Fibroblast of pulmonary artery (primary cell): ENCODE measurements around the gene CDX1.

Source experiments
- DNase-seq: peaks from one replicate; pipeline ENCODE4 v3.0.0-alpha.2; 2010; ENCODE audit warnings: low read depth
- H3K4me3 ChIP-seq: replicated peaks from 2 replicates; pipeline ENCODE4 v1.5.1; 2011; ENCODE audit warnings: low read depth, mild to moderate bottlenecking, control low read depth, low read length, moderate library complexity
- CTCF ChIP-seq: IDR thresholded peaks from 2 replicates; pipeline ENCODE4 v1.5.1; 2011; ENCODE audit warnings: mild to moderate bottlenecking, control low read depth, low read length, inconsistent platforms; ENCODE audit errors: missing control alignments

The CDX1 gene

DNA sequence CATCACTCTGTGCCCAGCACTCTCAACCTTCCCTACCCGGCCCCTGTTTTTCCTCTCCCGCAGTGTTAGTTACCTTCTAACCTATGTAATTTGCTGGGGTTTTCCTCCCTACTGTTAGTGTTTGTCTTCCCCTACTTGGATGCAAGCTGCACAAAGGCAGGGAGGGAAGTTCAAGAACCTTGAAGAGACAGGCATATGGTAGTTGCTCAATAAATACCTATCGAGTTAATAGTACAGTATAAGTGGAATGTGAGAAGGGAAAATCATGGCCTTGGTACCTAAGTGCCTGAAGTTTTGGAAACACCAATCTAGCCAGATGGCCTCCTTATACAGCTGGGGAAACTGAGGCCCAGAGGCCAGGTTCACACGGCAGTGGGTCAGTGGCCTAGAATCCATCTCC, 35.1 kb upstream of the CDX1 start:
- no peak overlapping the region for H3K4me3 ChIP-seq
- TF ChIP-seq CTCF: no peak
- DNase-seq: no peak

DNA sequence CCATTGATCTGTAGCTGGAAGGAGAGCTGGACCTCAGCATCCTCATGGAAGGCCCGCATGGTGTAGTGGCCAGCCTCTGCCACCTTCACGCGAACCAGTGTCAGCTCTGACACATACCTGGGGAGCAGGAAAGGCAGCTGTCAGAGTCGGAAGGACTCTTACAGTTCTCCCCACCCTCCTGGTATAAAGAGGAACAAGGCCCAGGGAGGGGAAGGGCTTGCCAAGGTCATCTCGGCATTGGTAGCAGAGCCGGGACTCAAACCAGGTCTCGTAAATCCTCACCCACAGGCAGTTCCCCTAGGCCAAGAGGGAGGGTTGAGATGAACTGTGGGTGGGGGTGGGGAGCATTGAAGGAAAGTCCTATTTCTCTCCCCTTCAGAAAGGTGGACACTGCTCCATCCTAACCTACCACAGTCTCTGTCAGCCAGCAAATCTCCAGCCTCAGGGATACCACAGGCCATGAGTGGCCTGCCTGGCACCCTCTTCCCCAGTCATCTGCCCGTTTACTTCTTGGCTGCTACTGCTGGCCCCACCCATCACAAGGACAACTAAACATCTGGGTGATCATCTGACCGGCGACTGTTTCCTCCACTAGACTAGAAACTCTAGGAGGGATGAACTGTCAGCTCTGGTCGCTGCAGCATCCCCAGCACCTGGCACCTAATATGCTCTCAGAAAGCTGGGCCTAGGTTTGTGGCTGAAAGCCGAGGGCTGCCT, 34.4 kb upstream of the CDX1 start:
- no peak for DNase-seq
- H3K4me3 ChIP-seq: no peak overlapping the region
- no peak for TF ChIP-seq CTCF

DNA sequence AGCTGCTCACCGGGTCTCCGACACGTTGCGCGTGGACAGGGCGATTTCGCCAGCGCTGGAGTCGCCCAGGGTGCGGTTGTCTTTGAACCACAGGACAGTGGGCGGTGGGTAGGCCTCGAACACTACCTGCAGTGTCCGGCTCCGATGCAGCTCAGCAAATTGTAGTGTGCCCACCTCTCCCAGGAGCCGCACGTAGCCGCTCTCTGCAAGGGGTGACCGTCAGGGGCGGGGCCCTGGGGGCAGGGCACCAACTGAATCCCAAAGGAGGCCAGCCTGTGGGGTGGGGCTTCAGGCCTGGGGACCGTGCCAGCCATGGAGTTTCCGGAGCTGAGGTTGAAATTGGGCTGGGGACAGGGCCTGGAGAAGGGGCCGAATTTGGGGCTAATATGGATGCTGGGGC, 33.8 kb upstream of the CDX1 start:
- H3K4me3 ChIP-seq: no peak overlapping the region
- DNase-seq: no peak
- no peak for TF ChIP-seq CTCF

DNA sequence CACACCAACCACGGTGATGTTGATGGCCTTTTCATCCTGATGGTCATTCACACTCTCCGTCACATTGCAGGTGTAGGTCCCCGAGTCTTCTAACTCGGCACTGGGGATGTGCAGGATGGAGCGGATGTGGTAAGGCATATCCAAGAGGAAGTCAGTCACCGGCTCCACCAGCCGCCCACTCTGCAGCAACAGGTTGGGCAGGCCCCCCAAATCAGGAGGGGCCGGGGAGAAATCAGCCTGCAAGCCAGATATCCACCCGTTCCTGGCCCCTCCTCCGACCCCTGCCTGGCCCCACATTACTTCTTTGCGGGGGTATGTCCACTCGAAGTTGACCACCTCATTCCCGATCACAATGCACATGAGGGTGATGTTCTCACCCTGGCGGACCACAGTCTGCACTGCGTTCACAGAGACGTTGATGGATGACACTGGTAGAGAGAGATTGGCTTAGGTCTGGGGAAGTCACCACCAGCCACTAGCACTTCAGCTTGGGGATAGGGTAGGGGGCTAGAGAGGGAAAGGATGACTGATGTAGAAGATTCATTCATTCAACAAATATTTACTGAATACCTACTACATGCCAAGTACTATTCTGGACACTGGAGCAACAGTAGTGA, 32.9 kb upstream of the CDX1 start:
- no peak for TF ChIP-seq CTCF
- no peak for DNase-seq
- H3K4me3 ChIP-seq: no peak overlapping the region

- TF ChIP-seq CTCF: no peak
- H3K4me3 ChIP-seq: no peak overlapping the region
- DNase-seq: no peak
Observed at GRCh38 chr5:150134198-150134588, 32.4 kb upstream of the CDX1 start.

GRCh38 chr5:150135557-150136304, 30.8 kb upstream of the CDX1 start:
- no peak overlapping the region for H3K4me3 ChIP-seq
- no peak for DNase-seq
- no peak for TF ChIP-seq CTCF
